ENCODE data around the gene PTPRK. TPM values are rescaled to one million over a fixed set of nuclear protein-coding genes. Genes with fewer than 3 reads are reported as not detected.

PTPRK gene
- total RNA-seq, 1 donor, result 70.2 TPM

DNA sequence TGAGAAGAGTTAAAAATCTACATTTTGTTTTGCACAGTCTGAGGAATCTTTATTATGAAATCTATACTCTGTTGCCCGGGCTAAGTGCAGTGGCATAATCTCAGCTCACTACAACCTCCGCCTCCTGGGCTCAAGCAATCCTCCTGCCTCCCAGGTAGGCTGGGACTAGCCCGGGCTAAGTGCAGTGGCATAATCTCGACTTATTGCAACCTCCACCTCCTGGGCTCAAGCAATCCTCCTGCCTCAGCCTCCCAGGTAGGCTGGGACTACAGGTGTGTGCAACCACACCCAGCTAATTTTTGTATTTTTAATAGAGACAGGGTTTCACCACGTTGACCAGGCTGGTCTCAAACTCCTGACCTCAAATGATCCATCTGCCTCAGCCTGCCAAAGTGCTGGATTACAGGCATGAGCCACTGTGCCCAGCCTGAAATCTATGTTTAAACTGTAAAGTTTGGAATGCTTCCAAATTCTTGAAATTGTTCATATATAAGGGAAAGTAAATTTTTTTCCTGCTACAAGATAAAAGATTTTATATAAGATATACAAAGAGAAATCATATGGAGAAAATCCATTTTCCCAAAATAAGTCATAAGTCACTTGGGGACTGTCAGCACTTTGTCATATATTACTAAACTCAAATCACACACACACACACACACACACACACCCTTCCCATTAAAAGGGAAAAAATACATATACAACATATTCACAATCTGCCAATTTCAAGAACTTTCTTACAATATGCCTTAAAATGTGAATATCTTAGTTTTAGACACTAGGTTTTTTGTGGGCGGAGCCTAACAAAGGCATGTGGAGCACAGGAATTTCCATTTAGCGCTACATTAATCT lies 19.4 kb downstream of the PTPRK start:
- no peak overlapping the region for H3K4me3 ChIP-seq (ENCODE audit: low read depth, low read length)
- TF ChIP-seq, protein P1, sequence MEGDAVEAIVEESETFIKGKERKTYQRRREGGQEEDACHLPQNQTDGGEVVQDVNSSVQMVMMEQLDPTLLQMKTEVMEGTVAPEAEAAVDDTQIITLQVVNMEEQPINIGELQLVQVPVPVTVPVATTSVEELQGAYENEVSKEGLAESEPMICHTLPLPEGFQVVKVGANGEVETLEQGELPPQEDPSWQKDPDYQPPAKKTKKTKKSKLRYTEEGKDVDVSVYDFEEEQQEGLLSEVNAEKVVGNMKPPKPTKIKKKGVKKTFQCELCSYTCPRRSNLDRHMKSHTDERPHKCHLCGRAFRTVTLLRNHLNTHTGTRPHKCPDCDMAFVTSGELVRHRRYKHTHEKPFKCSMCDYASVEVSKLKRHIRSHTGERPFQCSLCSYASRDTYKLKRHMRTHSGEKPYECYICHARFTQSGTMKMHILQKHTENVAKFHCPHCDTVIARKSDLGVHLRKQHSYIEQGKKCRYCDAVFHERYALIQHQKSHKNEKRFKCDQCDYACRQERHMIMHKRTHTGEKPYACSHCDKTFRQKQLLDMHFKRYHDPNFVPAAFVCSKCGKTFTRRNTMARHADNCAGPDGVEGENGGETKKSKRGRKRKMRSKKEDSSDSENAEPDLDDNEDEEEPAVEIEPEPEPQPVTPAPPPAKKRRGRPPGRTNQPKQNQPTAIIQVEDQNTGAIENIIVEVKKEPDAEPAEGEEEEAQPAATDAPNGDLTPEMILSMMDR (IDR thresholded peaks at IDR 0.05; ENCODE audit: insufficient read depth, low read length), result no peak
- DNase-seq (ENCODE audit: low read depth), result no peak

DNA sequence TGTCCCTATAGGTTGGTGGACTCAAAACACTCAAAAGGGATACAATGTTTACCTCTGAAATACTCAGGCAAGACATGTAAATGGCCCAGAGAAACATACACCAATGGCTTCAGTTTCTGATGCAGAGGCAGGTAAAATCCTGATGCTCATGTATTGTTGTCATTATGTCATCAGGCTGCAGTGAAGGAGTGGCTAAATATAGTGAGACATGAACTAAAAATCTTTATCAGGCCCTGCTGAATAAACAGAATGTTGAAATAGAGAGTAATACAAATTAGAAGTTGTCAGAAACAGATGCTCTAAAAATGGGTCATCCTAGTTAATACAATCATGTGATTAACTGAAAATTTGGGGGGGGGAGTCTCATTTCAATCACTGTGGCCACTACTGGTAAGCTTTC lies 20.4 kb downstream of the PTPRK start:
- DNase-seq (ENCODE audit: low read depth), result no peak
- H3K4me3 ChIP-seq (ENCODE audit: low read depth, low read length), result no peak overlapping the region
- TF ChIP-seq, protein P1 (IDR thresholded peaks at IDR 0.05; ENCODE audit: insufficient read depth, low read length), result no peak

- no peak for DNase-seq (ENCODE audit: low read depth)
- TF ChIP-seq, protein P1 (IDR thresholded peaks at IDR 0.05; ENCODE audit: insufficient read depth, low read length), result no peak
- no peak overlapping the region for H3K4me3 ChIP-seq (ENCODE audit: low read depth, low read length)
Observed at GRCh38 chr6:128499079-128499731, 21.2 kb downstream of the PTPRK start.

GRCh38 chr6:128498234-128498633 lies 22.2 kb downstream of the PTPRK start:
- TF ChIP-seq, protein P1 (IDR thresholded peaks at IDR 0.05; ENCODE audit: insufficient read depth, low read length), result no peak
- no peak overlapping the region for H3K4me3 ChIP-seq (ENCODE audit: low read depth, low read length)
- no peak for DNase-seq (ENCODE audit: low read depth)

GRCh38 chr6:128495536-128496333 lies 24.7 kb downstream of the PTPRK start:
- DNase-seq (ENCODE audit: low read depth), result no peak
- no peak overlapping the region for H3K4me3 ChIP-seq (ENCODE audit: low read depth, low read length)
- TF ChIP-seq, protein P1 (IDR thresholded peaks at IDR 0.05; ENCODE audit: insufficient read depth, low read length), result no peak

- H3K4me3 ChIP-seq (ENCODE audit: low read depth, low read length), result no peak overlapping the region
- no peak for DNase-seq (ENCODE audit: low read depth)
- TF ChIP-seq, protein P1 (IDR thresholded peaks at IDR 0.05; ENCODE audit: insufficient read depth, low read length), result no peak
Observed at GRCh38 chr6:128494440-128494839, 26.0 kb downstream of the PTPRK start.
